Immature natural killer cell (primary cell): ENCODE measurements around the gene RALY. TPM values are rescaled to one million over a fixed set of nuclear protein-coding genes. Genes with fewer than 3 reads are reported as not detected.
"Not testable (repeated sequence)": the region's sequence is repeated elsewhere in the genome, so short reads cannot be mapped to it uniquely, and the experiment has no call there.

Source experiments
- DNase-seq, 3 donors: peaks; one replicate each; pipeline ENCODE4 v3.0.0; 2022; ENCODE audit warnings: mixed read lengths in 1 of 3
- H3K27ac Mint-ChIP-seq, 6 donors: one replicate each; pipeline ENCODE4 v1.8.0; 2020; ENCODE audit warnings: mixed read lengths in 6 of 6, mild to moderate bottlenecking in 5 of 6, inconsistent platforms in 4 of 6, moderate library complexity in 3 of 6
- H3K27me3 Mint-ChIP-seq, 3 donors: one replicate each; pipeline ENCODE4 v1.8.0; 2020 to 2021; ENCODE audit warnings: low read depth in 3 of 3, mild to moderate bottlenecking in 3 of 3, mixed read lengths in 3 of 3, moderate library complexity in 3 of 3, inconsistent platforms in 1 of 3
- H3K36me3 Mint-ChIP-seq, 3 donors: one replicate each; pipeline ENCODE4 v1.8.0; 2020; ENCODE audit warnings: mixed read lengths in 3 of 3, inconsistent platforms in 2 of 3, mild to moderate bottlenecking in 2 of 3
- H3K4me1 Mint-ChIP-seq, 2 donors: one replicate each; pipeline ENCODE4 v1.8.0; 2020; ENCODE audit warnings: inconsistent platforms in 2 of 2, mild to moderate bottlenecking in 2 of 2, mixed read lengths in 2 of 2, moderate library complexity in 1 of 2
- H3K4me3 Mint-ChIP-seq, 5 donors: one replicate each; pipeline ENCODE4 v1.8.0; 2020; ENCODE audit warnings: mild to moderate bottlenecking in 5 of 5, mixed read lengths in 5 of 5, inconsistent platforms in 3 of 5, moderate library complexity in 3 of 5
- H3K9me3 Mint-ChIP-seq, 6 donors: one replicate each; pipeline ENCODE4 v1.8.0; 2020; ENCODE audit warnings: mild to moderate bottlenecking in 6 of 6, mixed read lengths in 6 of 6, inconsistent platforms in 4 of 6, moderate library complexity in 3 of 6
- polyA plus RNA-seq, 3 donors: library from polyadenylated mRNA; unstranded; fragments of 300-500 nt; fragmentation: Illumina TruSeq; gene quantifications; one replicate each; pipeline ENCODE4 v1.2.3, GENCODE V29; 2021

RALY gene
- polyA plus RNA-seq, 3 donors from 2014 or later, result 271 to 323 (median 273) TPM

DNA sequence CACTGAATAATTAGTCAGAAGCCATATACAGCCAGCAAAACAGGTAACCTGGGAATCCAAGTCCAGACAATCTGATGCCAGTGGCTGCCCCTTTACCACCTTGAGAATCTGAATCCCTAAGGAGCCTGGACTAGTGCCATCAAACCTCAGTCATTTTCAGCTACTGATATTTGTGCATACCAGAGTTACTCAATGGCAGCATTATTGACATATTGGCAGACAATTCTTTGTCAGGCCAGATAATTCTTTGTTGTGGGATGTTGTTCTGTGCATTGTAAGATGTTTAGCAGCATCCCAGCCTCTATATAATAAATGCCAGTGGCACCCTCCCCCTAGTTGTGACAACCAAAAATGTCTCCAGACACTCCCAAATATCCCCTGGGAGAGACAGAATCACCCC, 121.5 kb downstream of the RALY start:
- Mint-ChIP-seq H3K9me3 (no peaks in the 10 kb centered on the region), H3K36me3 (no peaks in the 10 kb centered on the region), H3K27me3 (peaks cover 7 to 17% (median 8%) of the 10 kb centered on the region in 3 donors), H3K27ac (no peak overlapping the region), H3K4me1 (peaks cover 20 to 22% of the 10 kb centered on the region in 2 donors), H3K4me3 (no peak overlapping the region)
- no peak for DNase-seq

DNA sequence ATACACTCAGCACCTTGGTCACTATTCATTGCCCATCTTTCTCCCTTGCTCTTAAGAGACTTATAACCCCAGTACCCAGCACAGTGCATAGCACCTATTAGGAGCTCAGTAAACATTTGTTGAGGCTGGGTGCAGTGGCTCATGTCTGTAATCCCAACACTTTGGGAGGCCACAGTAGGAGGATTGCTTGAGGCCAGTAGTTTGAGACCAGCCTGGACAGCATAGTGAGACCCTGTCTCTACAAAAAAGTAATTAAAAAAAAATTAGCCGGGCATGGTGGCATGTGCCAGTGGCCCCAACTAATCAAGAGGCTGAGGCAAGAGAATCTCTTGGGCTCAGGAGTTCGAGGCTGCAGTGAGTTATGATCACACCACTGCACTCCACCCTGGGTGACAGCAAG, 126.5 kb downstream of the RALY start:
- Mint-ChIP-seq H3K27me3 (peaks cover 0 to 12% (median 3%) of the 10 kb centered on the region in 3 donors), H3K9me3 (no peaks in the 10 kb centered on the region), H3K27ac (no peak overlapping the region), H3K4me3 (no peak overlapping the region), H3K36me3 (no peaks in the 10 kb centered on the region), H3K4me1 (no peaks in the 10 kb centered on the region)
- DNase-seq, result no peak

DNA sequence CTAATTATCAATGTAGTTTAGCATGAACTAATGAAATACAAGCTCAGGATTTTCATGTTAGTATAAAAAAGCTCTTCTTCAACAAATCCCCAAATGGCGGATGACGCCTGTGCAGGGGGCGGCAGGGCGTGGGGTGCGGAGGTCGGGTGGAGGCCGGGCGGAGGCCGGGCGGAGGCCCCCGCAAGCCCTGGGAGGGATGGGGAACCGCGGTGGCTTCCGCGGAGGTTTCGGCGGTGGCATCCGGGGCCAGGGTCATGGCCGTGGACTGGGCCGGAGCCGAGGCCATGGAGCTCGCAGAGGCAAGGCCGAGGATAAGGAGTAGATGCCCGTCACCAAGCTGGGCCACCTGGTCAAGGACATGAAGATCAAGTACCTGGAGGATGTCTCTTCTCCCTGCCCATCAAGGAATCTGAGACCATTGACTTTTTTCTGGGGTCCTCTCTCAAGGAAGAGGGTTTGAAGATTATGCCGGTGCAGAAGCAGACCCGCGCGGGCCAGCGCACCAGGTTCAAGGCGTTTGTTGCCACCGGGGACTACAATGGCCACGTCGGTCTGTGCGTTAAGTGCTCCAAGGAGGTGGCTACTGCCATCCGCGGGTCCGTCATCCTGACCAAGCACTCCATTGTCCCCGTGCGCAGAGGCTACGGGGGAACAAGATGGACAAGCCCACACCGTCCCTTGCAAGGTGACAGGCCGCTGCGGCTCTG, 128.7 kb downstream of the RALY start:
- peaks cover 0 to 24% (median 1%) of the 10 kb centered on the region in 3 donors for H3K27me3 Mint-ChIP-seq
- no peaks in the 10 kb centered on the region for H3K4me1 Mint-ChIP-seq
- H3K27ac Mint-ChIP-seq, result no peak overlapping the region
- DNase-seq, result no peak
- H3K36me3 Mint-ChIP-seq, result no peaks in the 10 kb centered on the region
- H3K9me3 Mint-ChIP-seq, result no peaks in the 10 kb centered on the region
- no peak overlapping the region for H3K4me3 Mint-ChIP-seq

DNA sequence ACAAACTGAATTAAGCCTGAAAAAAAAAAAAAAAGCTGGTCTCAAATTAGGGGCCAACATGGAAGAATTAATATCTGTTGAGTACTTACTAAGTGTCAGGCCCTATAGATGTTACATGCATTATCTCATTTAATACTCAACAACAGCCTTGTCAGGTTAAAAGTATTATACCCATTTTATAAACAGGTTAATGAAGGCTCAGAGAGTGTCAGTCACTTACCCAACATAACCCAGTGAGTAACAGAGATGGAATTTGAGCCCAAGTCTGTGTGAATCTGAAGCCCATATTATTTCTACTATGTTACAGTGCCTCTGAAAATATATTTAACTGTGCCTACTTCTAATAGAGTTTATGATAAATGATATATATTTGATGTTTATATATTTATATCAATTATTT, 129.6 kb downstream of the RALY start:
- Mint-ChIP-seq H3K27ac (no peak overlapping the region), H3K4me3 (no peak overlapping the region), H3K9me3 (no peaks in the 10 kb centered on the region), H3K4me1 (no peaks in the 10 kb centered on the region), H3K36me3 (no peaks in the 10 kb centered on the region), H3K27me3 (peaks cover 0 to 24% (median 1%) of the 10 kb centered on the region in 3 donors)
- DNase-seq, result no peak

DNA sequence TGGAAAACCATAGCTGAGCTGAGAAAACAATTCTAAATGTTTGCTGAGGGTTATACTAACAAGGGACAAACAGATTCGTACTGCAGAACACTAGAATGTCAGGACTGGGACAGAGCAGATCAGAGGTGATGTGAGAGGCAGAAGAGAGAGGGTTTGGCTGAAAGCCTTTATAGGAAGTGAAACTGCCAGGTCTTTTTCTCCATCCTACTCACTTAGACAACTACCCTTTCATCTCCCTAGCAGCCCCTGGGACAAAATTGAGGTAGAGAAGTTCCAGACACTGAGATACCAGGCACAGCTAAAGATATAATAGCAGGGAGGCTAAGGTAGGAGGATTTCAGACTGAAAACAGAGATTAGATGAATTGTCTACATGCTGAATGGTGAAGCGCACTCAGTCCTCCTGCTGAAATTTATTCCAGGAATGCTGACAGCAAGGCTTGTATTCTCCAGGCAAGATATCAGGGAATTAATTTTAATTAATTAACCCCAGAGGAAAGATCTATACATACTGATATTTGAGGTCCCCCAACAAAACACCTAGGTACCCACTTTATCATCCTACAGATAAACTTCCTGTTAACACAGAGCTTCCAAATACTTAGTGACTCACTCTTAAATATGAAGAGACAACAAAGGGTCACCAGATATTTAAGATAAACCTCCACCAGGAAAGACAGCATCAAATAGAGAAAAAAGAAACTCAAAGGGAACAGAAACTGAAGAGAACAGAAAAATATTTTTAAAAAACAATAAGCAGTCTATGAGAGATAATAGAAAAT, 130.9 kb downstream of the RALY start:
- Mint-ChIP-seq H3K4me3 (no peak overlapping the region), H3K27me3 (peaks cover 0 to 21% (median 1%) of the 10 kb centered on the region in 3 donors), H3K9me3 (no peaks in the 10 kb centered on the region), H3K36me3 (no peaks in the 10 kb centered on the region), H3K4me1 (peaks cover 0 to 2% of the 10 kb centered on the region in 2 donors), H3K27ac (no peak overlapping the region)
- DNase-seq, result no peak

DNA sequence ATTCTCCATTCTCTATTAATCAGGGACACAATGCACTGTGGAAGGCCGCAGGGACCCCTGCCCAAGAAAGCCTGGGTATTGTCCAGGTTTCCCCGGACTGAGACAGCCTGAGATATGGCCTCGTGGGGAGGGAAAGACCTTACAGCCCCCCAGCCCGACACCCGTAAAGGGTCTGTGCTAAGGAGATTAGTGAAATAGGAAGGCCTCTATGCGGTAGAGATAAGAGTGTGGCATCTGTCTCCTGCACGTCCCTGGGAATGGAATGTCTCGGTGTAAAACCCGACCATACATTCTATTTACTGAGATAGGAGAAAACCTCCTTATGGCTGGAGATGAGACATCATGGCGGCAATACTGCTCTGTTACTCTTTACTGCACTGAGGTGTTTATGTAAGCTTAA, 134.1 kb downstream of the RALY start:
- H3K27me3 Mint-ChIP-seq, result peaks cover 0 to 21% (median 1%) of the 10 kb centered on the region in 3 donors
- no peak overlapping the region for H3K4me3 Mint-ChIP-seq
- no peaks in the 10 kb centered on the region for H3K9me3 Mint-ChIP-seq
- peaks cover 0 to 2% of the 10 kb centered on the region in 2 donors for H3K4me1 Mint-ChIP-seq
- no peak overlapping the region for H3K27ac Mint-ChIP-seq
- H3K36me3 Mint-ChIP-seq, result no peaks in the 10 kb centered on the region
- no peak for DNase-seq

DNA sequence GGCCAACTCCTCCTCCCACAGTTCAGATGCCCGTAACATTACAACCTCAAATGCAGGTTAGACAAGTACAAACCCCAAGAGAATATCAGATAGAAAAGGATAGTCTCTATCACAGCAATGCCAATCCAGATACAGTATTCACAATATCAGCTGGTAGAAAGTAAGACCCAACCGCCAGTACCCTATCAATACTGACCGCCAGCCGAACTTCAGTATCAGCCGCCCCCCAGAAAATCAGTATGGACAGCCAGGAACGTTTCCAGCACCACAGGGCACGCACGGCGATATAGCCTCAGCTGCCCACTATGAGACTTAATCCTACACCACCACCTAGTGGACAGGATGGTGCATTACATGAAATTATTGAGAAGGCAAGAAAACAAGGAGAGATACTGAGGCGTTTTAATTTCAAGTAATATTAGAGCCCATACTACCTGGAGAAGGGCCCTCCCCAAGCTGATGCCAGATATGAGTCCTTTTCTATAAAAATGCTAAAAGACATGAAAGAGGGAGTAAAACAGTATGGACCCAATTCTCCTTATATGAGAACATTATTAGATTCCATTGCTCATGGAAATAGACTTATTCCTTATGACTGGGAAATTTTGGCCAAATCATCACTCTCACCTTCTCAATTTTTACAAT, 135.9 kb downstream of the RALY start:
- Mint-ChIP-seq H3K27me3 (peaks cover 0 to 13% (median 0%) of the 10 kb centered on the region in 3 donors), H3K4me1 (peaks cover 0 to 2% of the 10 kb centered on the region in 2 donors), H3K4me3 (peak overlapping the region in 1 of 5 donors; percentile 35), H3K36me3 (no peaks in the 10 kb centered on the region), H3K9me3 (no peaks in the 10 kb centered on the region), H3K27ac (no peak overlapping the region)
- peak; percentile 63 to 71 (median 64) for DNase-seq

DNA sequence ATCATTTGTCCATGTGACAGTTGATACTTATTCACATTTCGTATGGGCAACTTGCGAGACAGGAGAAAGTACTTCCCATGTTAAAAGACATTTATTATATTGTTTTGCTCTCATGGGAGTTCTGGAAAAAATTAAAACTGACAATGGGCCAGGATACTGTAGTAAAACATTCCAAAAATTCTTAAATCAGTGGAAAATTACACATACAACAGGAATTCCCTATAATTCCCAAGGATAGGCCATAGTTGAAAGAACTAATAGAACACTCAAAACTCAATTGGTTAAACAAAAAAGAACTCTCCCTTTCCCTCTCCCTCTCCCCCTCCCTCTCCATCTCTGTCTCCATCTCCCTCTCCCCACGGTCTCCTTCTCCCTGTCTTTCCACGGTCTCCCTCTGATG, 137.8 kb downstream of the RALY start:
- H3K27ac Mint-ChIP-seq, result no peak overlapping the region
- no peak overlapping the region for H3K4me3 Mint-ChIP-seq
- H3K27me3 Mint-ChIP-seq, result peaks cover 0 to 6% (median 0%) of the 10 kb centered on the region in 3 donors
- no peaks in the 10 kb centered on the region for H3K9me3 Mint-ChIP-seq
- no peaks in the 10 kb centered on the region for H3K36me3 Mint-ChIP-seq
- no peak for DNase-seq
- H3K4me1 Mint-ChIP-seq, result peaks cover 0 to 2% of the 10 kb centered on the region in 2 donors

DNA sequence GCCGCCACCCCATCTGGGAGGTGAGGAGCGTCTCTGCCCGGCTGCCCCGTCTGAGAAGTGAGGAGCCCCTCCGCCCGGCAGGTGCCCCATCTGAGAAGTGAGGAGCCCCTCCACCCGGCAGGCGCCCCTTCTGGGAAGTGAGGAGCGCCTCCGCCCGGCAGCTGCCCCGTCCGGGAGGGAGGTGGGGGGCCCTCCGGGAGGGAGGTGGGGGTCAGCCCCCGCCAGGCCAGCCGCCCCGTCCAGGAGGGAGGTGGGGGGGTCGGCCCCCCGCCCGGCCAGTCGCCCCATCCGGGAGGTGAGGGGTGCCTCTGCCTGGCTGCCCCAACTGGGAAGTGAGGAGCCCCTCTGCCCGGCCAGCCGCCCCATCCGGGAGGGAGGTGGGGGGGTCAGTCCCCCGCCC, 138.8 kb downstream of the RALY start:
- not testable (repeated sequence) for H3K36me3 Mint-ChIP-seq, H3K4me1 Mint-ChIP-seq, H3K27ac Mint-ChIP-seq, DNase-seq, H3K4me3 Mint-ChIP-seq, H3K27me3 Mint-ChIP-seq, H3K9me3 Mint-ChIP-seq

DNA sequence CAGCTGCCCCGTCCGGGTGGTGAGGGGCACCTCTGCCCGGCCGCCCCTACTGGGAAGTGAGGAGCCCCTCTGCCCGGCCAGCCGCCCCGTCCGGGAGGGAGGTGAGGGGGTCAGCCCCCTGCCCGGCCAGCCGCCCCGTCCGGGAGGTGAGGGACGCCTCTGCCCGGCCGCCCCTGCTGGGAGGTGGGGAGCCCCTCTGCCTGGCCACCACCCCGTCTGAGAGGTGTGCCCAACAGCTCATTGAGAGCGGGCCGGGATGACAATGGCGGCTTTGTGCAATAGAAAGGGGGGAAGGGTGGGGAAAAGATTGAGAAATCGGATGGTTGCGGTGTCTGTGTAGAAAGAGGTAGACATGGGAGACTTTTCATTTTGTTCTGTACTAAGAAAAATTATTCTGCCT, 139.2 kb downstream of the RALY start:
- H3K4me1 Mint-ChIP-seq, H3K4me3 Mint-ChIP-seq, DNase-seq, H3K36me3 Mint-ChIP-seq, H3K27me3 Mint-ChIP-seq, H3K27ac Mint-ChIP-seq, H3K9me3 Mint-ChIP-seq: not testable (repeated sequence)

DNA sequence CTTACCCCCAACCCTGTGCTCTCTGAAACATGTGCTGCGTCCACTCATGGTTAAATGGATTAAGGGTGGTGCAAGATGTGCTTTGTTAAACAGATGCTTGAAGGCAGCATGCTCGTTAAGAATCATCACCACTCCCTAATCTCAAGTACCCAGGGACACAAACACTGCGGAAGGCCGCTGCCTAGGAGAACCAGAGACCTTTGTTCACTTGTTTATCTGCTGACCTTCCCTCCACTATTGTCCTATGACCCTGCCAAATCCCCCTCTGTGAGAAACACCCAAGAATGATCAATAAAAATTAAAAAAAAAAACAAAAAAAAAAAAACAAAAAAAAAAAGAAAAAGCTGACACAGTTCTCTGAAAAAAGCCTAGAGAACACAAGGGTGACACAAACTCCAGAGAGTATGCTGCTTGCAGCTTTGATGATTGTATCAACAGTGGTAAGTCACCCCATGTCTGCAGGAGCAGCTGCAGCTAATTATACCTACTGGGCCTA, 139.7 kb downstream of the RALY start:
- H3K4me1 Mint-ChIP-seq, H3K4me3 Mint-ChIP-seq, H3K27me3 Mint-ChIP-seq, H3K9me3 Mint-ChIP-seq, DNase-seq, H3K27ac Mint-ChIP-seq, H3K36me3 Mint-ChIP-seq: not testable (repeated sequence)
